Middle frontal gyrus (tissue), 1 donor: ENCODE data around the gene SLIRP.
A peak's percentile ranks its signal among the peaks of the same experiment; 100 is the strongest.
"Not testable (repeated sequence)": the region's sequence is repeated elsewhere in the genome, so short reads cannot be mapped to it uniquely, and the experiment has no call there.

Source experiments
- DNase-seq: peaks from one replicate; pipeline ENCODE4 v3.0.0-alpha.2; 2015; ENCODE audit warnings: low spot score; ENCODE audit errors: extremely low spot score

SLIRP gene

GRCh38 chr14:77707724-77708408, at the start of gene SLIRP, which contains the start of gene ALKBH1:
Gene SLIRP, plus strand, starts transcription at chr14:77708103. Its CDS starts 9 bp downstream, at chr14:77708112.
Gene ALKBH1, minus strand, starts transcription at chr14:77708023. Its CDS starts 19 bp downstream, at chr14:77708004.
- peak; percentile 92 for DNase-seq

DNA sequence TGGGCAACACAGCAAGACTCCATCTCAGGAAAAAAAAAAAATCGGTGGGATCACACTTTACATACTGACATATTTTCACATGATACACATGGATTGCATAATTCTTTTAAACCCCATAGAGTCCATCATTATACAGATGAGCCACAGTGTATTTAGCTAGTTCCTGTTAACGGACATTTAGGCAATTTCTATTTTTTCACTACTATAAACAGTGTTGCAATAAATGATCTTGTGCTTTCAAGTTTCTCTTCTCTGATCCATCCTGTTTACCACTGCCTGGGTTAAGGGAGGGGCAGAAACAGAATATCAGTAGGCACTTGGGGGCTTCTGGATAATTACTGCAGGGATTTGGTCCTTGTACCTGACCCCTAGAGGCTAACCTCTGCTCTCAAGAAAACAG, 48.1 kb upstream of the SLIRP start:
- DNase-seq: no peak

DNA sequence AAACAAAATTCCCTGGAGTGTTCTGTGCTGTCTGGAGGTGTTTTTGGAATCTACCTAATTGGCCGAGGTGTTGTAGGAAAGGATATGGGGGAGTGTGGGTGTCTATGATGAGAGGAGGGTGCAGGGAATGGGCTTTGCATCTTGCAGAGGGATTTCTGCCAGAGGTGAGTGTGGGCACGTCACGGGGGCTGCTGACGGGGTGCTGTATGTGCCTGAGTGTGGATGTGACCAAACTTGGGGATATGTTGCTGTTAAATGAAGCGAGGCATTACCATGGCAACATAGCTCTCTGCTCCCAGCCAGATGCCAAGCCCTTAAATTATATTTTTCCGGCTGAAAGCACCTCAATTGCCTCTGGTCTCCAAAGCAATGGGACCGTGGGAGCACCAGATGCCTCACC, 47.1 kb upstream of the SLIRP start:
- DNase-seq: no peak

DNA sequence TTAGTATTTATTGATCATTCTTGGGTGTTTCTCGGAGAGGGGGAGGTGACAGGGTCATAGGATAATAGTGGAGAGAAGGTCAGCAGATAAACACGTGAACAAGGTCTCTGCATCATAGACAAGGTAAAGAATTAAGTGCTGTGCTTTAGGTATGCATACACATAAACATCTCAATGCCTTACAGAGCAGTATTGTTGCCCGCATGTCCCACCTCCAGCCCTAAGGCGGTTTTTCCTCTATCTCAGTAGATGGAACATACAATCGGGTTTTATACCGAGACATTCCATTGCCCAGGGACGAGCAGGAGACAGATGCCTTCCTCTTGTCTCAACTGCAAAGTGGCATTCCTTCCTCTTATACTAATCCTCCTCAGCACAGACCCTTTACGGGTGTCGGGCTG, 46.3 kb upstream of the SLIRP start:
- DNase-seq: not testable (repeated sequence)

GRCh38 chr14:77663293-77663692, 44.6 kb upstream of the SLIRP start:
- no peak for DNase-seq

GRCh38 chr14:77667331-77667730, 40.6 kb upstream of the SLIRP start:
- DNase-seq: no peak

- DNase-seq: no peak
Observed at GRCh38 chr14:77673193-77673592, 34.7 kb upstream of the SLIRP start.

DNA sequence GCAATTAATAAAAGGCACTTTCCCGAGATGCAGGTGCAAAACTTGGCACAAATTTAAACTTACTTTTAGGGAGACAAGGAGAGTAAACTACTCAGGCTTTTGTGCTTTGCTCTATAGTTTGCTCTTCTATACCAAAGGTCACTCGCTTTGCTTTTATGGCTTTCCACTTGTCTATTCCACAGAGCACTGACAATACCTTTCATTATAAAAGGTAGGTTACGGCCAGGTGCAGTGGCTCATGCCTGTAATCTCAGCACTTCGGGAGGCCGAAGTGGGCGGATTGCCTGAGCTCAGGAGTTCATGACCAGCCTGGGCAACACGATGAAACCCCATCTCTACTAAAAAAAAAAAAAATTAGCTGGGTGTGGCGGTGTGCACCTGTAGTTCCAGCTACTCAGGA, 33.0 kb upstream of the SLIRP start:
- DNase-seq: no peak

DNA sequence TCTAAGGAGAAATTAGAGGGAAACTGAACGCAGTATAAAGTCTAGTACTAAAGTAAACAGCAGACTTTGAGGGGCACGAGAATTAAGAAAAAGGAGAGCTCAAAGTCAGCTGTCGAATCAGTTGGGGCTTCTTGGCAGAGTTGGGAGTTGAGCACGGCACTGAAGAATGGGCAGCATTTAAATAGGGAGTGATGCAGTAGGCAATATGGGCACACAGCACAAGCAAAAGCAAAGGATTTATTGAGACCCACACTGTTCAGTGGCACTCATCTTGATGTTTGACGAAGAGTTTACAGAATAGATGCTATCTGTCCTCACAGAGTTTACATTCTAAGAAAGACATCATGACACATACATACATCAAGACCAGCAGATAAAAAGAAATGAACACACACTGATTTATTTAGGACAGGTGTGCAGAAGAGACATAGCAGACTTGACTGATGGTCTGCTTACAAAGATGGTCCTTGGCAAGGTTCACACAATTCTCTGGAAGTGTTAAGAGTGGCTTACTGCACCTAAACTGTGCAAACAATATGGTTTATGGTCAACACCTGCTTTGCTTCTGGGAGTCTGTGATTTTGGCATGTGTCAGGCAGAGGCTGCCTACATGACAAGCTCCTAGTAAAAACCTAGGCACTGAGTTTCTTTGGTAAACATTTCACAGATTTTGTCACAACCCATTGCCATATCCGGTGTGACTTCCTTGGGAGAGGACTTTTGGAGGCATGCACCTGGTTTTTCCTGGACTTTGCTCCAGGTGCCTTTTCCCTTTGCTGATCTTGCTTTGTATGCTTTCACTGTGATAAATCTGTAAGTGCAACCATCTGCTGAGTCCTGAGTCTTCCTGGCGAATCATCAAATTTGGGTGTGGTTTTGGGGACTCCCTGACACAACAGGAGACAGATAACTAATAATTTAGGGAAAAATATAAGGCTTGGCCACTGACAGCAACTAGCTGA, 26.4 kb upstream of the SLIRP start:
- DNase-seq: no peak

GRCh38 chr14:77682158-77682553, 25.7 kb upstream of the SLIRP start:
- DNase-seq: no peak

- DNase-seq: no peak
Observed at GRCh38 chr14:77691259-77691658, 16.6 kb upstream of the SLIRP start.

GRCh38 chr14:77707355-77707723, 564 bp upstream of the SLIRP start:
- peak; percentile 42 for DNase-seq

GRCh38 chr14:77708749-77709148, 846 bp downstream of the SLIRP start:
- no peak for DNase-seq

DNA sequence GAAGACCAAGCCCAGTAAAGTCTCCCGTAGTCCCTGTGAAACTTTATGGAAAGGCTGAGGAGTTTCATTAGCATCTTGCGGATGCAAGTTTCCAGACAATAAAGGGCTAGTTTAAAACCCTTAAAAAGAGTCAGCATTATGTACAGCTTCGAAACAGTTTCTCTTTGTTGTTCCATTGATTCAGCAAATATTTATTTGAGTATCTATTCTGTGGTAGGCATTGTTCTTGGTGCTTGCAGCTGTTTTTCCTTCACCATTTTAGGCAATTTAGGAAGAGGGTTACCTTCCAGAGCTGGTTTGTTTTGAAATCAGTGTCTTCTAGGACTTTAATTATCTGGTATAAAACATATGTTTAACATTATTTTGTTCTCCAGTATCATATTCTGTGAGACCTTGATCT, 1.5 kb downstream of the SLIRP start:
- DNase-seq: no peak

DNA sequence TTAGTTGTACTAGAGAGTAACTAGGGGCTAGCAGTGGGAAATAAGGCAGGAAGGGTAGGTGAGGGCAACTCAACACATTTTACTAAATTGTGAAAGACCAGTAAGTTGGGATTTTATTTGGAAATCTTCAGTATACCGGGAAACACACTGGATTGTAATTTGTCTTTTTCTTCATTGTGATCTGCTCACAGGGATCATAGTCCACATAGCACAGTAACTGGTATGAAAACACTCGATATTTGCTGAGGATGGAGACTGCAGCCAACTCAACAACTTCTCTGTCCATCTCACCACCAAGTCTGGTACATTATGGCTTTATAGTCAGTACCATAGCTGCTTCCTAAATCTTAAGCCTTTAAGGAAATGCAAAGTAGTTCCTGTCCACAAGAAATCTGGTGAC, 2.5 kb downstream of the SLIRP start:
- no peak for DNase-seq

GRCh38 chr14:77714926-77715325, 7.0 kb downstream of the SLIRP start:
- no peak for DNase-seq

DNA sequence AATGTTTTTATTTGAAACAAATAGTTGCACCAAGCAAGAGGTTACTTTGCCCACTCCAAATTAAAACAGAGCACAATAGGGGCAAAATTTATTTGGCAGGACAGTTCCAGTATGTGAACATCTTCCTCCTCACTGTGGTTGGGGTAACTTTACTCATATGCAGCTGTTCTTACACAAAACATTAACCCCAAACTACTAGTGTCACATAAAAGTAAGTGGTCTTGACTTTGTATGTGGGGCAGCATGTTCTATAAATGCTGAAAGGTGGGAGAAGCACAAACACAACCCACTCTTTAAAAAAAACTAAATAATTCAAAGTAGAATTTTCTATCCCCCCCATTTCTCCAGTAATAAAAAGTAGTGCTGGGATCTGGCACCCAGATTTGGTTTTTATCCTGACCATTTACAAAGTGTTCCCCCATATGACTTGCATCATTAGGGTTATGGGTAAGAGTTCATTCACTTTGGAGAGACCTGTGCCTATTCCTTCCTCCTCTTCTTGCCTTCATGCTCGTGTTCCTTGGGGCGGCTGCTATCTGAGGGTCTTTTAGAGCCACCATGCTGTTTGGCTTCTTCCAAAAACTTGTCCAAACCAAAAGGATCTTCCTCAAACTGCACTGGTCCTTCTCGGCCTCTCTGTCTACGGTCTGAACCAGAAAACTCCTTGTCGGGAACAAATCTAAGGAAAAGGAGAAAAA, 9.9 kb downstream of the SLIRP start:
- DNase-seq: no peak

DNA sequence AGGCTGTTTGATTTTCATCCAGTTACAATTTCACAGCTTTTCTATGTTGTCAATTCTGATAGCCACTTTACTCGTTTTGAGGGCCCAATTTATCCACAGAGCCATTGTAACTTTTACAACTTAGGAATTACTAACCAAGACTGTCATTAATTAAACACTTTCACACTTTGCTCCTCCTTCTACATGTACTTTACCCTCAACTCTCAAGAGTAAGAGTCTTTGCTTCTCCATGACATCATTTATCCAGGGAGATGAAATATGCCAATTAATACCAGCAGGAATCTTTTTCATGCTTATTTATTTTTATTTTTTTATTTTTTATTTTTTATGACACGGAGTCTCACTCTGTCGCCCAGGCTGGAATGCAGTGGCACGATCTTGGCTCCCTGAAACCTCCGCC, 13.5 kb downstream of the SLIRP start:
- DNase-seq: no peak

- no peak for DNase-seq
Observed at GRCh38 chr14:77722301-77722700, 14.4 kb downstream of the SLIRP start.

DNA sequence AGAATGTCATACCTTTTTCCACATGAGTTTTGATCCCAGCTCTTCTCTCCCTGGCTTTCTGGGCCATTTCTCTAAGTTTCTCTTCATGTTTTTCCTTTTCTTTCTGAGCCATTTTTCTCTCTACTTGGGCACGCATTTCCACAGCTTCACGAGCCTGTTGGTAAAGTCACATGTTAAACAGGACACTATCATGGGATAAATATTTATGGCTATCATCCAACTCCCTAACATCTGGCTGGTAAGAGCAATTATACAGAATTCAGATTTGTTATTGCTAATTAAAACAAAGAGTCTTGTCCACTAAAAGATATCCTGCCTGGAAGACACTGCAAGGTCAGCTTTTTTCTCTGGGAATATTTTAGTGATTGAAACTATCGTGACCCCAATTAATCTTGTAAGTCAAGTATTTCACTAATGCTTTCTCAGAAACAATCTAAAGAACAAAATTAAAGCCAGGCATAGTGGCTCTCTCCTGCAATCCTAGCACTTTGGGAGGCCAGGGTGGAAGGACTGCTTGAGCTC, 23.1 kb downstream of the SLIRP start:
- no peak for DNase-seq

GRCh38 chr14:77738559-77739250, 30.8 kb downstream of the SLIRP start:
- no peak for DNase-seq
